Measurements from ENCODE around the gene LSR. TPM values are rescaled to one million over a fixed set of nuclear protein-coding genes. Genes with fewer than 3 reads are reported as not detected.

LSR gene
- total RNA-seq, 1 donor from 2014 or later, result 11.3 TPM

DNA sequence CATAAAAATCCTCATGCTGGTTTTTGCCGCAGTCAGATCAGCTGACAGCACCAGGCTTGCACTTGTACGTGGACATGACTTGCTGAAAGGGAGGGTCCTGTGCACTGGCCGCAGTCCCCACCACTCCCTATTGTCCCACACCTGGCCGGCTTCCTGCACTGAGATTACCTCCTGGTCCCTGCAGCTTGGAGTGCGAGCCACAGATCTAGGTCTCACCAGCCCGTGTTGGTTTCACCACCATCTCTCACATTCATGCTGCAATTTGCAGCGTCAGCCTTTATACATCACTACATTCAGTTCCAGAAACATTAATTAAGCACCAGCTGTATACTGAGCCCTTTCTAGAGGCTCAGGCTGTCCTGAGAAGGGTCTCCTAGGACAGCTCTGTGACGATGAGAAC, 65.2 kb downstream of the LSR start:
- Histone ChIP-seq H3K36me3 (ENCODE audit: control insufficient read depth, insufficient read depth, low read length) (no peaks in the 10 kb centered on the region), H3K27me3 (ENCODE audit: control insufficient read depth, insufficient read depth, low read length) (no peaks in the 10 kb centered on the region), H3K4me3 (ENCODE audit: low read depth, low read length) (no peak overlapping the region)
- TF ChIP-seq, protein P1, sequence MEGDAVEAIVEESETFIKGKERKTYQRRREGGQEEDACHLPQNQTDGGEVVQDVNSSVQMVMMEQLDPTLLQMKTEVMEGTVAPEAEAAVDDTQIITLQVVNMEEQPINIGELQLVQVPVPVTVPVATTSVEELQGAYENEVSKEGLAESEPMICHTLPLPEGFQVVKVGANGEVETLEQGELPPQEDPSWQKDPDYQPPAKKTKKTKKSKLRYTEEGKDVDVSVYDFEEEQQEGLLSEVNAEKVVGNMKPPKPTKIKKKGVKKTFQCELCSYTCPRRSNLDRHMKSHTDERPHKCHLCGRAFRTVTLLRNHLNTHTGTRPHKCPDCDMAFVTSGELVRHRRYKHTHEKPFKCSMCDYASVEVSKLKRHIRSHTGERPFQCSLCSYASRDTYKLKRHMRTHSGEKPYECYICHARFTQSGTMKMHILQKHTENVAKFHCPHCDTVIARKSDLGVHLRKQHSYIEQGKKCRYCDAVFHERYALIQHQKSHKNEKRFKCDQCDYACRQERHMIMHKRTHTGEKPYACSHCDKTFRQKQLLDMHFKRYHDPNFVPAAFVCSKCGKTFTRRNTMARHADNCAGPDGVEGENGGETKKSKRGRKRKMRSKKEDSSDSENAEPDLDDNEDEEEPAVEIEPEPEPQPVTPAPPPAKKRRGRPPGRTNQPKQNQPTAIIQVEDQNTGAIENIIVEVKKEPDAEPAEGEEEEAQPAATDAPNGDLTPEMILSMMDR (IDR thresholded peaks at IDR 0.05; ENCODE audit: insufficient read depth, low read length, severe bottlenecking), result no peak
- FAIRE-seq (no peak), DNase-seq (ENCODE audit: low read depth) (no peak)

GRCh38 chr19:35314858-35315470, 66.2 kb downstream of the LSR start:
- Histone ChIP-seq H3K27me3 (ENCODE audit: control insufficient read depth, insufficient read depth, low read length) (no peaks in the 10 kb centered on the region), H3K4me3 (ENCODE audit: low read depth, low read length) (no peak overlapping the region), H3K36me3 (ENCODE audit: control insufficient read depth, insufficient read depth, low read length) (no peaks in the 10 kb centered on the region)
- FAIRE-seq (no peak), DNase-seq (ENCODE audit: low read depth) (no peak)
- TF ChIP-seq, protein P1 (IDR thresholded peaks at IDR 0.05; ENCODE audit: insufficient read depth, low read length, severe bottlenecking), result no peak

DNA sequence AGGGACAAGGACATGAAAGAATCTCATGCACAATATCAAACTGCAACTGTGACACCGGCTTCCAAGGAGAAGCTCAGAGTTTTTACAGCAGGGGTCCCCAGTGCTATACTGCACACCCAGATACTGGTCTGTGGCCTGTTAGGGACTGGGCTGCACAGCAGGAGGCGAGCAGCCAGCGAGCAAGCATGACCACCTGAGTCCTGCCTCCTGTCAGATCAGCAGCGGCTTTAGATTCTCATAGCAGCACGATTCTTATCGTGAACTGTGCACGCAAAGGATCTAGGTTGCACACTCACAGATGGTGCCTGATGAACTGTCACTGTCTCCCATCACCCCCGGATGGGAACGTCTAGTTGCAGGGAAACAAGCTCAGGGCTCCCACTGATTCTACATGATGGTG, 67.1 kb downstream of the LSR start:
- FAIRE-seq (no peak), DNase-seq (ENCODE audit: low read depth) (no peak)
- TF ChIP-seq, protein P1 (IDR thresholded peaks at IDR 0.05; ENCODE audit: insufficient read depth, low read length, severe bottlenecking), result no peak
- Histone ChIP-seq H3K27me3 (ENCODE audit: control insufficient read depth, insufficient read depth, low read length) (peaks cover 2% of the 10 kb centered on the region), H3K36me3 (ENCODE audit: control insufficient read depth, insufficient read depth, low read length) (no peaks in the 10 kb centered on the region), H3K4me3 (ENCODE audit: low read depth, low read length) (no peak overlapping the region)

- DNase-seq (ENCODE audit: low read depth) (no peak), FAIRE-seq (no peak)
- H3K27me3 ChIP-seq (ENCODE audit: control insufficient read depth, insufficient read depth, low read length), result peaks cover 3% of the 10 kb centered on the region
- no peak overlapping the region for H3K4me3 ChIP-seq (ENCODE audit: low read depth, low read length)
- H3K36me3 ChIP-seq (ENCODE audit: control insufficient read depth, insufficient read depth, low read length), result no peaks in the 10 kb centered on the region
- TF ChIP-seq, protein P1 (IDR thresholded peaks at IDR 0.05; ENCODE audit: insufficient read depth, low read length, severe bottlenecking), result no peak
Observed at GRCh38 chr19:35316560-35316959, 67.8 kb downstream of the LSR start.

Other genes with a start within 250 kb of the LSR start
- gene GRAMD1A, start 248.7 kb upstream of the LSR start, total RNA-seq, result 6.3 and 7.9 TPM in 2 replicates
- 0.13 and 0.26 TPM in 2 replicates for gene SCN1B, start 218.5 kb upstream of the LSR start, total RNA-seq
- not detected in 2 replicates for gene HPN, start 207.3 kb upstream of the LSR start, total RNA-seq
- gene FXYD3, start 133.2 kb upstream of the LSR start, total RNA-seq, result 309 and 548 TPM in 2 replicates
- not detected in 2 replicates for gene LGI4, start 113.9 kb upstream of the LSR start, total RNA-seq
- not detected in 2 replicates for gene FXYD1, start 110.2 kb upstream of the LSR start, total RNA-seq
- gene FXYD7, start 105.7 kb upstream of the LSR start, total RNA-seq, result not detected in 2 replicates
- gene FXYD5, start 94.3 kb upstream of the LSR start, total RNA-seq, result 11.3 and 12.4 TPM in 2 replicates
- not detected in 2 replicates for gene FAM187B, start 20.3 kb upstream of the LSR start, total RNA-seq
- 60.8 and 67.3 TPM in 2 replicates for gene USF2, start 20.0 kb downstream of the LSR start, total RNA-seq
- gene HAMP, start 33.5 kb downstream of the LSR start, total RNA-seq, result not detected in 2 replicates
- not detected in 2 replicates for gene MAG, start 43.2 kb downstream of the LSR start, total RNA-seq
- 0.53 TPM in 1 of 2 replicates, not detected in the other for gene CD22, start 80.2 kb downstream of the LSR start, total RNA-seq
- not detected in 2 replicates for gene FFAR1, start 98.9 kb downstream of the LSR start, total RNA-seq
- gene FFAR3, start 109.5 kb downstream of the LSR start, total RNA-seq, result not detected in 2 replicates
- gene GPR42, start 122.1 kb downstream of the LSR start, total RNA-seq, result not detected in 2 replicates
- gene FFAR2, start 199.3 kb downstream of the LSR start, total RNA-seq, result not detected in 2 replicates
- gene KRTDAP, start 241.5 kb downstream of the LSR start, total RNA-seq, result 1.4 TPM in 1 of 2 replicates, not detected in the other